ENCODE data around the gene AKAP5. TPM values are rescaled to one million over a fixed set of nuclear protein-coding genes. Genes with fewer than 3 reads are reported as not detected.

The AKAP5 gene
- total RNA-seq, 1 donor from 2014 or later, result 1.1 TPM

- H3K27ac Mint-ChIP-seq, result no peak overlapping the region
- no peaks in the 10 kb centered on the region for H3K36me3 Mint-ChIP-seq (ENCODE audit: insufficient read depth)
- peaks cover 13% of the 10 kb centered on the region for H3K27me3 Mint-ChIP-seq
- TF ChIP-seq, protein P1, sequence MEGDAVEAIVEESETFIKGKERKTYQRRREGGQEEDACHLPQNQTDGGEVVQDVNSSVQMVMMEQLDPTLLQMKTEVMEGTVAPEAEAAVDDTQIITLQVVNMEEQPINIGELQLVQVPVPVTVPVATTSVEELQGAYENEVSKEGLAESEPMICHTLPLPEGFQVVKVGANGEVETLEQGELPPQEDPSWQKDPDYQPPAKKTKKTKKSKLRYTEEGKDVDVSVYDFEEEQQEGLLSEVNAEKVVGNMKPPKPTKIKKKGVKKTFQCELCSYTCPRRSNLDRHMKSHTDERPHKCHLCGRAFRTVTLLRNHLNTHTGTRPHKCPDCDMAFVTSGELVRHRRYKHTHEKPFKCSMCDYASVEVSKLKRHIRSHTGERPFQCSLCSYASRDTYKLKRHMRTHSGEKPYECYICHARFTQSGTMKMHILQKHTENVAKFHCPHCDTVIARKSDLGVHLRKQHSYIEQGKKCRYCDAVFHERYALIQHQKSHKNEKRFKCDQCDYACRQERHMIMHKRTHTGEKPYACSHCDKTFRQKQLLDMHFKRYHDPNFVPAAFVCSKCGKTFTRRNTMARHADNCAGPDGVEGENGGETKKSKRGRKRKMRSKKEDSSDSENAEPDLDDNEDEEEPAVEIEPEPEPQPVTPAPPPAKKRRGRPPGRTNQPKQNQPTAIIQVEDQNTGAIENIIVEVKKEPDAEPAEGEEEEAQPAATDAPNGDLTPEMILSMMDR (IDR thresholded peaks at IDR 0.05; ENCODE audit: unreplicated experiment), result no peak
- H3K4me1 Mint-ChIP-seq (ENCODE audit: low read depth), result peaks cover 4% of the 10 kb centered on the region
- no peak overlapping the region for H3K4me3 Mint-ChIP-seq (ENCODE audit: low read depth)
- DNase-seq (ENCODE audit: low spot score, unreplicated experiment), result no peak
- no peaks in the 10 kb centered on the region for H3K9me3 Mint-ChIP-seq (ENCODE audit: low read depth)
These were observed 1.8 kb downstream of the AKAP5 start for GRCh38 chr14:64467101-64467500.

DNA sequence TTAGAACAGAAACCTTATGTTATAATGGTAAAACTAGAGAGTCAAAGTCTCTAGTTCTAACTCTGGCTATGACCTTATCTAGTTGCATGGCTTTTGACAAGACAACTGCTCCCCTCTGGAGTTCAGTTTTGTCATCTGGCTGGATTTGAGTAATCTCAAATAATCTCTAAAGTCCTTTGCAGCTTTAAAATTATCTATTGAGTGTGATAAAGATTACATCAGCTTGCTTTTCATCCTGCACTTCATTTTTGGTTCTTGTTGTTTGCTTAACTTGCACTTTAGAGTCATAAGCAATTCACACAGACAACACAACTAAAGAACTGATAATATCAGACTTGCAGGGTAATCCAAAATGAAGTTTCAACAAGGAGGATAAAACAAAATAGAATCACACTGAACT is 2.3 kb downstream of the AKAP5 start:
- H3K36me3 Mint-ChIP-seq (ENCODE audit: insufficient read depth), result no peaks in the 10 kb centered on the region
- DNase-seq (ENCODE audit: low spot score, unreplicated experiment), result no peak
- H3K4me3 Mint-ChIP-seq (ENCODE audit: low read depth), result no peak overlapping the region
- TF ChIP-seq, protein P1 (IDR thresholded peaks at IDR 0.05; ENCODE audit: unreplicated experiment), result no peak
- H3K27me3 Mint-ChIP-seq, result peaks cover 13% of the 10 kb centered on the region
- H3K9me3 Mint-ChIP-seq (ENCODE audit: low read depth), result no peaks in the 10 kb centered on the region
- H3K4me1 Mint-ChIP-seq (ENCODE audit: low read depth), result peaks cover 4% of the 10 kb centered on the region
- no peak overlapping the region for H3K27ac Mint-ChIP-seq

DNA sequence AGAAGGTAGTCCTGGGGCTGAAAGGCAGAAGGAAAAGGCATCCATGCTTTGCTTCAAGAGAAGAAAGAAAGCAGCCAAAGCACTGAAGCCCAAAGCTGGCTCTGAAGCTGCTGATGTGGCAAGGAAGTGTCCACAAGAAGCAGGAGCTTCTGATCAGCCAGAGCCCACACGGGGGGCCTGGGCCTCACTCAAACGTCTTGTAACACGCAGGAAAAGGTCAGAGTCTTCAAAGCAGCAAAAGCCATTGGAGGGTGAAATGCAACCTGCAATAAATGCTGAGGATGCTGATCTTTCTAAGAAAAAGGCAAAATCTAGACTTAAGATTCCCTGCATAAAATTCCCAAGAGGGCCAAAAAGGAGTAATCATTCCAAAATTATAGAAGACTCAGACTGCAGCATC is 3.2 kb downstream of the AKAP5 start:
- no peak overlapping the region for H3K27ac Mint-ChIP-seq
- H3K4me1 Mint-ChIP-seq (ENCODE audit: low read depth), result peaks cover 4% of the 10 kb centered on the region
- no peak for DNase-seq (ENCODE audit: low spot score, unreplicated experiment)
- peaks cover 13% of the 10 kb centered on the region for H3K27me3 Mint-ChIP-seq
- TF ChIP-seq, protein P1 (IDR thresholded peaks at IDR 0.05; ENCODE audit: unreplicated experiment), result no peak
- no peak overlapping the region for H3K4me3 Mint-ChIP-seq (ENCODE audit: low read depth)
- no peaks in the 10 kb centered on the region for H3K36me3 Mint-ChIP-seq (ENCODE audit: insufficient read depth)
- H3K9me3 Mint-ChIP-seq (ENCODE audit: low read depth), result no peaks in the 10 kb centered on the region

- no peak for DNase-seq (ENCODE audit: low spot score, unreplicated experiment)
- Mint-ChIP-seq H3K36me3 (ENCODE audit: insufficient read depth) (no peaks in the 10 kb centered on the region), H3K9me3 (ENCODE audit: low read depth) (no peaks in the 10 kb centered on the region), H3K27me3 (peaks cover 1% of the 10 kb centered on the region), H3K4me1 (ENCODE audit: low read depth) (no peaks in the 10 kb centered on the region), H3K4me3 (ENCODE audit: low read depth) (no peak overlapping the region), H3K27ac (no peak overlapping the region)
- TF ChIP-seq, protein P1 (IDR thresholded peaks at IDR 0.05; ENCODE audit: unreplicated experiment), result no peak
These were observed 8.7 kb downstream of the AKAP5 start for GRCh38 chr14:64474041-64474440.

GRCh38 chr14:64474698-64475097 is 9.4 kb downstream of the AKAP5 start:
- TF ChIP-seq, protein P1 (IDR thresholded peaks at IDR 0.05; ENCODE audit: unreplicated experiment), result no peak
- no peak for DNase-seq (ENCODE audit: low spot score, unreplicated experiment)
- no peak overlapping the region for H3K27ac Mint-ChIP-seq
- H3K36me3 Mint-ChIP-seq (ENCODE audit: insufficient read depth), result no peaks in the 10 kb centered on the region
- H3K4me1 Mint-ChIP-seq (ENCODE audit: low read depth), result no peaks in the 10 kb centered on the region
- no peak overlapping the region for H3K4me3 Mint-ChIP-seq (ENCODE audit: low read depth)
- no peaks in the 10 kb centered on the region for H3K9me3 Mint-ChIP-seq (ENCODE audit: low read depth)
- no peaks in the 10 kb centered on the region for H3K27me3 Mint-ChIP-seq

Measured in progenitor cell of endocrine pancreas (in vitro differentiated cells).